T-cell (primary cell): ENCODE measurements around the gene LPO. TPM values are rescaled to one million over a fixed set of nuclear protein-coding genes. Genes with fewer than 3 reads are reported as not detected.

Experiments used
- ATAC-seq, 4 experiments: fragments of 200-7000 bp in 3 of 4; fragments of 150-1000 bp in 1 of 4; cut with Tn5 transposase; replicated peaks in 1 of 4; 1 replicate in 3 of 4; 2 replicates in 1 of 4; pipeline ENCODE4 v1.10.0; 2021; ENCODE audit warnings: moderate library complexity in 3 of 4, mild to moderate bottlenecking in 2 of 4, moderate number of reproducible peaks in 1 of 4
- CTCF ChIA-PET, 2 donors: fragments of 300-600 bp; sonication (Branson Sonifier 250); formaldehyde crosslinking; loops; one replicate each; lab custom pipeline; 2022; ENCODE audit warnings: antibody characterized with exemption in 2 of 2; lab: Charles Lee
- POLR2A ChIA-PET, 2 donors: fragments of 300-600 bp; sonication (Branson Sonifier 250); formaldehyde crosslinking; loops; one replicate each; lab custom pipeline; 2022; ENCODE audit warnings: antibody characterized with exemption in 2 of 2; lab: Charles Lee
- DNase-seq, 35 experiments: peaks; one replicate each; pipeline versions ENCODE4 v3.0.0 to v3.0.0-alpha.2; 2013 to 2023
- H3K27ac ChIP-seq: one replicate; pipeline ENCODE4 v1.5.1; 2013; ENCODE audit warnings: low read length
- H3K27me3 ChIP-seq, 2 experiments: replicated peaks in 1 of 2; 1 replicate in 1 of 2; 2 replicates in 1 of 2; pipeline versions ENCODE4 v1.6.1 to v1.7.0; 2013; ENCODE audit warnings: low read length in 1 of 2, mixed read lengths in 1 of 2; ENCODE audit not compliant: control insufficient read depth in 2 of 2, insufficient read depth in 2 of 2; ENCODE audit errors: extremely low read depth in 1 of 2
- H3K36me3 ChIP-seq, 2 donors: 1 replicate in 1 of 2; 2 replicates in 1 of 2; pipeline versions ENCODE4 v1.6.1 to v1.7.0; 2013; ENCODE audit warnings: low read length in 1 of 2; ENCODE audit not compliant: control insufficient read depth in 2 of 2, insufficient read depth in 1 of 2; ENCODE audit errors: extremely low read depth in 1 of 2
- H3K4me1 ChIP-seq, 2 experiments: 1 replicate in 1 of 2; 2 replicates in 1 of 2; pipeline versions ENCODE4 v1.6.1 to v1.7.0; 2013; ENCODE audit warnings: low read length in 2 of 2, mixed read lengths in 1 of 2; ENCODE audit not compliant: insufficient read depth in 2 of 2, control insufficient read depth in 1 of 2; ENCODE audit errors: extremely low read depth in 1 of 2
- H3K4me3 ChIP-seq, 2 donors: 1 replicate in 1 of 2; 2 replicates in 1 of 2; pipeline versions ENCODE4 v1.5.1 to v1.7.0; 2013; ENCODE audit warnings: mild to moderate bottlenecking in 2 of 2, low read length in 1 of 2, moderate library complexity in 1 of 2; ENCODE audit not compliant: control insufficient read depth in 1 of 2; ENCODE audit errors: extremely low read depth in 1 of 2
- H3K9me3 ChIP-seq: 2 replicates; pipeline ENCODE4 v1.7.0; 2013
- H3K27ac Mint-ChIP-seq, 2 donors: one replicate each; pipeline ENCODE4 v1.8.0; 2020 to 2021; ENCODE audit warnings: mild to moderate bottlenecking in 2 of 2, mixed read lengths in 2 of 2
- H3K27me3 Mint-ChIP-seq, 2 donors: one replicate each; pipeline ENCODE4 v1.8.0; 2021 to 2022; ENCODE audit warnings: mixed read lengths in 2 of 2
- H3K36me3 Mint-ChIP-seq: one replicate; pipeline ENCODE4 v1.8.0; 2021; ENCODE audit warnings: mixed read lengths
- H3K4me1 Mint-ChIP-seq, 3 donors: one replicate each; pipeline ENCODE4 v1.8.0; 2020 to 2022; ENCODE audit warnings: mixed read lengths in 3 of 3, mild to moderate bottlenecking in 1 of 3
- H3K4me3 Mint-ChIP-seq, 3 donors: one replicate each; pipeline ENCODE4 v1.8.0; 2020 to 2022; ENCODE audit warnings: mild to moderate bottlenecking in 3 of 3, mixed read lengths in 3 of 3, moderate library complexity in 3 of 3
- H3K9me3 Mint-ChIP-seq, 3 donors: one replicate each; pipeline ENCODE4 v1.8.0; 2020 to 2022; ENCODE audit warnings: mixed read lengths in 3 of 3
- WGBS: methylation state at CpG from one replicate; pipeline ENCODE4 v1.1.5; 2013; ENCODE audit warnings: missing lambda C conversion rate; ENCODE audit not compliant: insufficient coverage; 5-methylcytosine and 5-hydroxymethylcytosine counted together
- total RNA-seq, 35 experiments: library from RNA in 6 of 35; stranded (reverse) in 6 of 35; fragments of 120-200 nt in 1 of 35; gene quantifications; one replicate each; pipeline versions ENCODE4 v1.2.1 to v1.2.4 and lab custom pipeline; 2013 to 2026

LPO gene
- total RNA-seq, 5 donors from 2014 or later (not counting 1 experiment from before 2014, with no cell fraction given): not detected

DNA sequence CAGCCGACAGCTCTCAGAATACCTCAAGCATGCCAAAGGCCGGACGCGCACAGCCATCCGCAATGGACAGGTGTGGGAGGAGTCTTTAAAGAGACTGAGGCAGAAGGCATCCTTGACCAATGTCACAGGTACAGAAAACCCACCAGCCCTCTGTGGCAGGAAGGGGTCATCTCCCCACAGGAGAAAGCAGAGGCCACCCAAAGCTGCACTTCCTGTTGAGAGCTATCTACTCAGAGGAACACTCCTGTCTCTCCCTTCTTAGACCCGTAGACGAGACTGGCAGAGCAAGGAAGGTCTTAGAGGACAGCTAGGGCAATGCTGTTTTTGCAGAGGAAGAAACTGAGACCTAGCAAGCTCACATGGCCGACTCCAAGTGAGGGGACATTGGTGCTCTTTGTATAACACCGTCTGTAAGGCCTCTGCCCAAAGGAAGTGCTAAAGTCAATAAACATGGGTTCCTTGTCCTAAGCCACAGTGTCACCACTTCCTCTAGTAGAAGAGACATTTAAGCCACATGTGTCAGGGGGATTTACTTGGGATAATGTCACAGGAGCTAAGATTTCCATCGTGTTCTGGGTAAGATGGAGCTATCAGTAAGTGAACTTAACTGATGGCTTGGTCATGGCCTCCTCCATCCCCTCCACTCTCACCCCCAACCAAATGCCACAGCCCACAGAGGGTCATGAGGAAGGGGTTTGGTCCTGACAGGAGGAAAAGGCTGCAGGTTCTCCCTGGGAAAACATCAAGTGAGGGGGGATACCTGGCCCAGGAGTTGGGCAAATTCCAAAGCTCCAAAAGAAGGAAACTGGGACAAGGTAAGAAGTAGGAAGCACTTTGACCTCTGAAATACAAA is 9.4 kb downstream of the LPO start:
- Mint-ChIP-seq H3K9me3 (no peaks in the 10 kb centered on the region), H3K4me1 (peaks cover 11 to 21% (median 18%) of the 10 kb centered on the region in 3 donors), H3K36me3 (no peaks in the 10 kb centered on the region), H3K27me3 (peaks cover 25 to 27% of the 10 kb centered on the region in 2 donors), H3K4me3 (peak overlapping the region in 1 of 3 donors; percentile 70), H3K27ac (no peak overlapping the region)
- ATAC-seq (no peak), DNase-seq (peak in 1 of 35 experiments; percentile 9)
- H3K27ac ChIP-seq: no peak overlapping the region
- 33% methylated on average over 1 of the region's 10 CpGs for WGBS
- H3K4me3 ChIP-seq: no peak overlapping the region
- ChIA-PET POLR2A (interaction anchor here in 1 of 2 donors (0.6 kb wide), 1 partner anchor 301 kb away, joined by 3 read pairs; no protein-coding TSS in a partner anchor), CTCF (interaction anchor here (0.6 to 1.3 kb wide), 5 partner anchors 19 to 191 kb away, joined by 3 to 6 read pairs (median 3); no protein-coding TSS in a partner anchor)
- no peaks in the 10 kb centered on the region for H3K9me3 ChIP-seq
- H3K36me3 ChIP-seq: no peaks in the 10 kb centered on the region
- H3K27me3 ChIP-seq: peaks cover 0 to 46% of the 10 kb centered on the region in 2 experiments
- H3K4me1 ChIP-seq: peaks cover 0 to 18% of the 10 kb centered on the region in 2 experiments

GRCh38 chr17:58248955-58249269 is 10.5 kb downstream of the LPO start:
- no peak for ATAC-seq
- H3K36me3 Mint-ChIP-seq: no peaks in the 10 kb centered on the region

GRCh38 chr17:58249270-58250133 is 11.1 kb downstream of the LPO start:
- Histone ChIP-seq H3K4me3 (peak overlapping the region; percentile 49 to 58), H3K4me1 (peaks cover 0 to 18% of the 10 kb centered on the region in 2 experiments), H3K9me3 (no peaks in the 10 kb centered on the region), H3K27ac (no peak overlapping the region), H3K36me3 (no peaks in the 10 kb centered on the region), H3K27me3 (peaks cover 0 to 41% of the 10 kb centered on the region in 2 experiments)
- Mint-ChIP-seq H3K36me3 (no peaks in the 10 kb centered on the region), H3K9me3 (no peaks in the 10 kb centered on the region), H3K4me3 (peak overlapping the region; percentile 68 to 79 (median 70)), H3K27ac (no peak overlapping the region), H3K27me3 (peaks cover 16 to 20% of the 10 kb centered on the region in 2 donors), H3K4me1 (peaks cover 11 to 21% (median 18%) of the 10 kb centered on the region in 3 donors)
- ChIA-PET CTCF (interaction anchor here (0.6 to 1.8 kb wide), 18 partner anchors 9 to 1422 kb away, joined by 3 to 9 read pairs (median 4); partner anchors contain the start of genes HSF5 (in 1 of the 2), LPO (in 1 of the 2), RNF43 (in 1 of the 2) and SUPT4H1 (in 1 of the 2)), POLR2A (no interaction called here)
- 11% methylated on average over 43 of the region's 57 CpGs for WGBS
- peak; percentile 9 to 83 (median 64) for DNase-seq
- ATAC-seq: peak; percentile 92 to 96 (median 94)

More at GRCh38 chr17:58248955-58249269, 10.5 kb downstream of the LPO start:
- Mint-ChIP-seq H3K9me3 (no peaks in the 10 kb centered on the region), H3K4me3 (peak overlapping the region; percentile 56 to 70 (median 68)), H3K27ac (no peak overlapping the region), H3K27me3 (peaks cover 16 to 24% of the 10 kb centered on the region in 2 donors), H3K4me1 (peaks cover 11 to 21% (median 18%) of the 10 kb centered on the region in 3 donors)
- H3K36me3 ChIP-seq: no peaks in the 10 kb centered on the region
- POLR2A ChIA-PET: no interaction called here
- DNase-seq: no peak
- peak overlapping the region in 1 of 2 donors; percentile 49 for H3K4me3 ChIP-seq
- no peak overlapping the region for H3K27ac ChIP-seq
- CTCF ChIA-PET: interaction anchor here (1.0 to 1.8 kb wide), 5 partner anchors 10 to 239 kb away, joined by 3 to 6 read pairs (median 4); partner anchors contain the start of genes HSF5 (in 1 of the 2) and SUPT4H1 (in 1 of the 2)
- WGBS: 59% methylated on average over 6 of the region's 10 CpGs
- peaks cover 0 to 44% of the 10 kb centered on the region in 2 experiments for H3K27me3 ChIP-seq
- no peaks in the 10 kb centered on the region for H3K9me3 ChIP-seq
- peaks cover 0 to 18% of the 10 kb centered on the region in 2 experiments for H3K4me1 ChIP-seq

- Histone ChIP-seq H3K27ac (no peak overlapping the region), H3K4me3 (no peak overlapping the region), H3K4me1 (peaks cover 0 to 18% of the 10 kb centered on the region in 2 experiments), H3K36me3 (no peaks in the 10 kb centered on the region), H3K27me3 (peaks cover 0 to 40% of the 10 kb centered on the region in 2 experiments), H3K9me3 (no peaks in the 10 kb centered on the region)
- Mint-ChIP-seq H3K4me3 (peak overlapping the region in 2 of 3 donors; percentile 42 to 70), H3K4me1 (peaks cover 11 to 21% (median 18%) of the 10 kb centered on the region in 3 donors), H3K36me3 (no peaks in the 10 kb centered on the region), H3K27ac (no peak overlapping the region), H3K9me3 (no peaks in the 10 kb centered on the region), H3K27me3 (peaks cover 17 to 24% of the 10 kb centered on the region in 2 donors)
- no peak for ATAC-seq
- POLR2A ChIA-PET: no interaction called here
- 82% methylated on average over 8 of the region's 12 CpGs for WGBS
- CTCF ChIA-PET: interaction anchor here (0.6 to 1.8 kb wide), 16 partner anchors 8 to 1423 kb away, joined by 3 to 9 read pairs (median 4); partner anchors contain the start of genes HSF5 (in 1 of the 2), LPO (in 1 of the 2), RNF43 (in 1 of the 2) and SUPT4H1 (in 1 of the 2)
- no peak for DNase-seq
Observed at GRCh38 chr17:58250344-58251011, 12.1 kb downstream of the LPO start.

GRCh38 chr17:58252141-58252540 is 13.8 kb downstream of the LPO start:
- Histone ChIP-seq H3K4me3 (no peak overlapping the region), H3K27ac (no peak overlapping the region), H3K4me1 (peaks cover 0 to 18% of the 10 kb centered on the region in 2 experiments), H3K36me3 (no peaks in the 10 kb centered on the region), H3K9me3 (no peaks in the 10 kb centered on the region), H3K27me3 (peaks cover 0 to 31% of the 10 kb centered on the region in 2 experiments)
- H3K36me3 Mint-ChIP-seq: no peaks in the 10 kb centered on the region
- POLR2A ChIA-PET: no interaction called here
- H3K27me3 Mint-ChIP-seq: peaks cover 11 to 19% of the 10 kb centered on the region in 2 donors
- H3K4me1 Mint-ChIP-seq: peaks cover 11 to 21% (median 18%) of the 10 kb centered on the region in 3 donors
- ATAC-seq: no peak
- CTCF ChIA-PET: no interaction called here
- DNase-seq: no peak
- WGBS: 73% methylated on average over 8 of the region's 9 CpGs
- no peaks in the 10 kb centered on the region for H3K9me3 Mint-ChIP-seq
- H3K4me3 Mint-ChIP-seq: no peak overlapping the region
- H3K27ac Mint-ChIP-seq: no peak overlapping the region
